OCI-LY3 (cell line): ENCODE measurements around the gene IL3.

ENCODE experiments used
- H2AFZ ChIP-seq: fragments of 200-600, 300-600 bp; shearing (Covaris generic); 2 replicates; pipeline ENCODE4 v1.6.0; 2014; ENCODE audit warnings: antibody characterized with exemption, low read depth, low read length
- H3K27ac ChIP-seq: fragments of 200-600, 300-600 bp; sonication (generic); 2 replicates; pipeline ENCODE4 v1.5.1; 2014; ENCODE audit warnings: mild to moderate bottlenecking, low read length, moderate library complexity, mixed read lengths
- H3K27me3 ChIP-seq: fragments of 200-600, 300-600 bp; sonication (generic); 2 replicates; pipeline ENCODE4 v1.6.1; 2014; ENCODE audit warnings: low read depth, low read length, mixed read lengths
- H3K36me3 ChIP-seq: fragments of 200-600, 300-600 bp; sonication (generic); replicated peaks from 2 replicates; pipeline ENCODE3; 2014; ENCODE audit warnings: low read depth, low read length, mixed read lengths
- H3K4me1 ChIP-seq: fragments of 300-600, 200-600 bp; sonication (generic); 2 replicates; pipeline ENCODE4 v1.6.1; 2014; ENCODE audit warnings: low read length, mixed read lengths
- H3K4me2 ChIP-seq: fragments of 200-600, 300-600 bp; sonication (generic); 2 replicates; pipeline ENCODE4 v1.6.1; 2014; ENCODE audit warnings: low read length, mixed read lengths
- H3K4me3 ChIP-seq: fragments of 300-600, 200-600 bp; sonication (generic); 2 replicates; pipeline ENCODE4 v1.5.1; 2014; ENCODE audit warnings: antibody characterized with exemption, mild to moderate bottlenecking, low read length, moderate library complexity
- H3K79me2 ChIP-seq: fragments of 300-600, 200-600 bp; shearing (Covaris generic); 2 replicates; pipeline ENCODE4 v1.6.1; 2014; ENCODE audit warnings: mild to moderate bottlenecking, low read length, mixed read lengths
- H3K9ac ChIP-seq: fragments of 300-600, 200-600 bp; shearing (Covaris generic); 2 replicates; pipeline ENCODE4 v1.6.0; 2014; ENCODE audit warnings: mild to moderate bottlenecking, low read length, moderate library complexity
- H3K9me3 ChIP-seq: fragments of 200-600, 300-600 bp; shearing (Covaris generic); 2 replicates; pipeline ENCODE4 v1.6.1; 2014; ENCODE audit warnings: low read length, mixed read lengths; ENCODE audit not compliant: insufficient read depth
- H4K20me1 ChIP-seq: fragments of 200-600, 300-600 bp; sonication (generic); 2 replicates; pipeline ENCODE4 v1.6.1; 2016; ENCODE audit warnings: low read length, mixed read lengths; ENCODE audit not compliant: insufficient read depth
- CTCF ChIP-seq: fragments of 200-600, 300-600 bp; sonication (generic); IDR thresholded peaks from 2 replicates; pipeline ENCODE4 v1.5.1; 2014; ENCODE audit warnings: antibody characterized with exemption, low read length, low read depth
- EZH2phosphoT487 ChIP-seq: fragments of 200-600 bp; shearing (Covaris generic); IDR thresholded peaks from 2 replicates; pipeline ENCODE4 v1.6.1; 2018; ENCODE audit warnings: antibody characterized with exemption, mixed run types, low read depth

IL3 gene

GRCh38 chr5:132033122-132033521 is 27.3 kb upstream of the IL3 start:
- no peaks in the 10 kb centered on the region for H3K79me2 ChIP-seq
- no peaks in the 10 kb centered on the region for H3K4me1 ChIP-seq
- no peaks in the 10 kb centered on the region for H3K36me3 ChIP-seq
- no peaks in the 10 kb centered on the region for H4K20me1 ChIP-seq
- H3K4me2 ChIP-seq = no peak overlapping the region
- H3K4me3 ChIP-seq = no peak overlapping the region
- no peak overlapping the region for H3K9ac ChIP-seq
- peaks cover 24% of the 10 kb centered on the region for H3K27me3 ChIP-seq
- H2AFZ ChIP-seq = no peak overlapping the region
- H3K27ac ChIP-seq = no peak overlapping the region
- no peak for TF ChIP-seq EZH2phosphoT487
- TF ChIP-seq CTCF = no peak
- no peaks in the 10 kb centered on the region for H3K9me3 ChIP-seq

GRCh38 chr5:132037353-132037752 is 23.1 kb upstream of the IL3 start:
- no peak overlapping the region for H2AFZ ChIP-seq

GRCh38 chr5:132044207-132044606 is 16.2 kb upstream of the IL3 start:
- Histone ChIP-seq H2AFZ (no peak overlapping the region), H3K4me1 (no peaks in the 10 kb centered on the region), H3K9ac (no peak overlapping the region), H3K36me3 (no peaks in the 10 kb centered on the region), H4K20me1 (no peaks in the 10 kb centered on the region), H3K27ac (no peak overlapping the region), H3K79me2 (no peaks in the 10 kb centered on the region), H3K9me3 (no peaks in the 10 kb centered on the region), H3K27me3 (peaks cover 15% of the 10 kb centered on the region), H3K4me3 (no peak overlapping the region), H3K4me2 (no peak overlapping the region)
- no peak for TF ChIP-seq CTCF
- no peak for TF ChIP-seq EZH2phosphoT487

More at GRCh38 chr5:132037353-132037752, 23.1 kb upstream of the IL3 start:
- peaks cover 27% of the 10 kb centered on the region for H3K27me3 ChIP-seq
- no peaks in the 10 kb centered on the region for H4K20me1 ChIP-seq
- H3K4me1 ChIP-seq = no peaks in the 10 kb centered on the region
- H3K4me3 ChIP-seq = no peak overlapping the region
- no peaks in the 10 kb centered on the region for H3K9me3 ChIP-seq
- H3K36me3 ChIP-seq = no peaks in the 10 kb centered on the region
- no peak overlapping the region for H3K27ac ChIP-seq
- H3K4me2 ChIP-seq = no peak overlapping the region
- H3K9ac ChIP-seq = no peak overlapping the region
- no peak for TF ChIP-seq EZH2phosphoT487
- no peaks in the 10 kb centered on the region for H3K79me2 ChIP-seq

GRCh38 chr5:132046880-132047299 is 13.6 kb upstream of the IL3 start:
- Histone ChIP-seq H3K4me2 (no peak overlapping the region), H2AFZ (no peak overlapping the region), H3K4me1 (no peaks in the 10 kb centered on the region), H3K4me3 (no peak overlapping the region), H3K9me3 (no peaks in the 10 kb centered on the region), H4K20me1 (no peaks in the 10 kb centered on the region), H3K27me3 (peaks cover 16% of the 10 kb centered on the region), H3K36me3 (no peaks in the 10 kb centered on the region), H3K27ac (no peak overlapping the region), H3K79me2 (no peaks in the 10 kb centered on the region), H3K9ac (no peak overlapping the region)
- TF ChIP-seq EZH2phosphoT487 (no peak), CTCF (no peak)

- Histone ChIP-seq H3K36me3 (no peaks in the 10 kb centered on the region), H3K79me2 (no peaks in the 10 kb centered on the region), H3K4me1 (no peaks in the 10 kb centered on the region), H3K27me3 (peaks cover 2% of the 10 kb centered on the region), H3K4me2 (no peak overlapping the region), H3K27ac (no peak overlapping the region), H2AFZ (no peak overlapping the region), H3K9ac (no peak overlapping the region), H3K9me3 (no peaks in the 10 kb centered on the region), H3K4me3 (no peak overlapping the region), H4K20me1 (no peaks in the 10 kb centered on the region)
- TF ChIP-seq CTCF (no peak), EZH2phosphoT487 (no peak)
These were observed 11.4 kb upstream of the IL3 start for GRCh38 chr5:132049093-132049492.
